C4-2B (cell line): Measurements from ENCODE around the gene HEATR5A.

Experiments
- CTCF ChIP-seq: fragments of 450-650 bp; conservative IDR thresholded peaks from 2 replicates; pipeline ENCODE4 v1.5.1; 2017; ENCODE audit warnings: mild to moderate bottlenecking
- ZFX ChIP-seq: fragments of 450-650 bp; IDR thresholded peaks from 2 replicates; pipeline ENCODE4 v1.6.1; 2017

GRCh38 chr14:31388687-31389413, 31.5 kb downstream of the HEATR5A start:
- no peak for TF ChIP-seq CTCF
- no peak for TF ChIP-seq ZFX
